ENCODE measurements around the gene ATP8B3. TPM values are rescaled to one million over a fixed set of nuclear protein-coding genes. Genes with fewer than 3 reads are reported as not detected.

ATP8B3 gene
- total and polyA plus RNA-seq, 10 of the 15 experiments (the other 5 are each of a cell fraction or from before 2014, with no cell fraction given): 0.13 to 1.7 (median 0.52) TPM

DNA sequence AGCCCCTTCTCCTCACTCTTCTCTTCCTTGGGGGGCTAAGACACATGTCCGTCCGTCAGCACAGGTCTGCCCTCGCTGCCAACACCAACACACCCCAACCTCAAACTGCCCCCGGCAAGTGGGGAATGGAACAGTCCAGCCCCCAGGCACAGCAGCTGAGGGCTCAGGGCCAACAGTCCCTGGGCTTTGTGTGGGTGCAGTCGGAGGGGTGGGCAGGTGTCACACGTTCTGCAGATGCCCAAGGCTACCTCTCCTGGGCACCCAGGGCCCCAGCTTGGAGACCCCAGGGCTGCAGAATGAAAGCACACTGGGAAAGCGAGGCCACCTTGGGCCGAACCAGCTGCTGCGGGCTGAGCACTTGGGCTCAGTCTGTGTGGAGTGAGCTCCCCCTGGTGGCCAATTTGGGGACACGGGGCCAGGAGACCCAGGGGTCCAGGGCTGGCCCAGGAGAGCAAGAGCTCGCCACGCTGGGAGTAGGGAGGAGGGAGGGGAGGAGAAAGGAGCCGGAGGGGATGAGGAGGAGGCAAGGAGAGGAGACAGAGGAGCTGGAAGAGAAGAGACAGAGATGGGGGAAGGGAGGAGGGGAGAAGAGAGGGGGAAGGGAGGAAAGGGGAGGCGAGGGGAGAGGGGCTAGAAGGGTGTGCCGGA, 14.0 kb upstream of the ATP8B3 start:
- Histone ChIP-seq H3K4me1 (ENCODE audit: control insufficient read depth, insufficient read depth, low read length) (no peaks in the 10 kb centered on the region), H3K27me3 (replicated peaks in 1 of 2; ENCODE audit: control insufficient read depth in 2 of 2, insufficient read depth in 2 of 2, low read length in 1 of 2) (no peaks in the 10 kb centered on the region), H2AFZ (ENCODE audit: control insufficient read depth, low read depth, low read length) (no peak overlapping the region), H3K79me2 (ENCODE audit: control insufficient read depth, insufficient read depth, low read length) (no peaks in the 10 kb centered on the region; the same call in 1 of the 2 replicates), H4K20me1 (ENCODE audit: control insufficient read depth, insufficient read depth) (no peaks in the 10 kb centered on the region), H3K4me3 (no peak overlapping the region), H3K4me2 (ENCODE audit: control insufficient read depth, insufficient read depth) (no peak overlapping the region), H3K9ac (ENCODE audit: control insufficient read depth, insufficient read depth, low read length) (no peak overlapping the region), H3K9me3 (replicated peaks; ENCODE audit: control insufficient read depth, insufficient read depth, low read length) (no peaks in the 10 kb centered on the region), H3K36me3 (ENCODE audit: control insufficient read depth in 2 of 2, insufficient read depth in 2 of 2, low read length in 1 of 2) (peaks cover 2 to 12% of the 10 kb centered on the region in 2 experiments; a peak in 3 of 4 replicates), H3K27ac (ENCODE audit: control insufficient read depth, insufficient read depth) (no peak overlapping the region)
- RAD21 ChIA-PET (ENCODE audit: unreplicated experiment): interaction anchor here (0.7 to 1.1 kb wide), 3 partner anchors 154 to 282 kb away, joined by 3 to 8 read pairs (median 4); no protein-coding TSS in a partner anchor
- POLR2A ChIA-PET: interaction anchor here (0.6 to 0.8 kb wide), 2 partner anchors 12 to 262 kb away, joined by 4 read pairs; no protein-coding TSS in a partner anchor
- ATAC-seq (peak; percentile 96), FAIRE-seq (peak; percentile 49), DNase-seq (ENCODE audit: low read depth, low spot score) (no peak)
- TF ChIP-seq, protein P1, sequence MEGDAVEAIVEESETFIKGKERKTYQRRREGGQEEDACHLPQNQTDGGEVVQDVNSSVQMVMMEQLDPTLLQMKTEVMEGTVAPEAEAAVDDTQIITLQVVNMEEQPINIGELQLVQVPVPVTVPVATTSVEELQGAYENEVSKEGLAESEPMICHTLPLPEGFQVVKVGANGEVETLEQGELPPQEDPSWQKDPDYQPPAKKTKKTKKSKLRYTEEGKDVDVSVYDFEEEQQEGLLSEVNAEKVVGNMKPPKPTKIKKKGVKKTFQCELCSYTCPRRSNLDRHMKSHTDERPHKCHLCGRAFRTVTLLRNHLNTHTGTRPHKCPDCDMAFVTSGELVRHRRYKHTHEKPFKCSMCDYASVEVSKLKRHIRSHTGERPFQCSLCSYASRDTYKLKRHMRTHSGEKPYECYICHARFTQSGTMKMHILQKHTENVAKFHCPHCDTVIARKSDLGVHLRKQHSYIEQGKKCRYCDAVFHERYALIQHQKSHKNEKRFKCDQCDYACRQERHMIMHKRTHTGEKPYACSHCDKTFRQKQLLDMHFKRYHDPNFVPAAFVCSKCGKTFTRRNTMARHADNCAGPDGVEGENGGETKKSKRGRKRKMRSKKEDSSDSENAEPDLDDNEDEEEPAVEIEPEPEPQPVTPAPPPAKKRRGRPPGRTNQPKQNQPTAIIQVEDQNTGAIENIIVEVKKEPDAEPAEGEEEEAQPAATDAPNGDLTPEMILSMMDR (IDR thresholded peaks at IDR 0.05 in 2 of 3, conservative IDR thresholded peaks at IDR 0.05 in 1 of 3; ENCODE audit: control insufficient read depth in 2 of 3, extremely low read depth in 1 of 3, insufficient read depth in 1 of 3, low read depth in 3 of 3, low read length in 3 of 3): peak; percentile 85 to 94 (median 92)
- TF ChIP-seq, protein P2, sequence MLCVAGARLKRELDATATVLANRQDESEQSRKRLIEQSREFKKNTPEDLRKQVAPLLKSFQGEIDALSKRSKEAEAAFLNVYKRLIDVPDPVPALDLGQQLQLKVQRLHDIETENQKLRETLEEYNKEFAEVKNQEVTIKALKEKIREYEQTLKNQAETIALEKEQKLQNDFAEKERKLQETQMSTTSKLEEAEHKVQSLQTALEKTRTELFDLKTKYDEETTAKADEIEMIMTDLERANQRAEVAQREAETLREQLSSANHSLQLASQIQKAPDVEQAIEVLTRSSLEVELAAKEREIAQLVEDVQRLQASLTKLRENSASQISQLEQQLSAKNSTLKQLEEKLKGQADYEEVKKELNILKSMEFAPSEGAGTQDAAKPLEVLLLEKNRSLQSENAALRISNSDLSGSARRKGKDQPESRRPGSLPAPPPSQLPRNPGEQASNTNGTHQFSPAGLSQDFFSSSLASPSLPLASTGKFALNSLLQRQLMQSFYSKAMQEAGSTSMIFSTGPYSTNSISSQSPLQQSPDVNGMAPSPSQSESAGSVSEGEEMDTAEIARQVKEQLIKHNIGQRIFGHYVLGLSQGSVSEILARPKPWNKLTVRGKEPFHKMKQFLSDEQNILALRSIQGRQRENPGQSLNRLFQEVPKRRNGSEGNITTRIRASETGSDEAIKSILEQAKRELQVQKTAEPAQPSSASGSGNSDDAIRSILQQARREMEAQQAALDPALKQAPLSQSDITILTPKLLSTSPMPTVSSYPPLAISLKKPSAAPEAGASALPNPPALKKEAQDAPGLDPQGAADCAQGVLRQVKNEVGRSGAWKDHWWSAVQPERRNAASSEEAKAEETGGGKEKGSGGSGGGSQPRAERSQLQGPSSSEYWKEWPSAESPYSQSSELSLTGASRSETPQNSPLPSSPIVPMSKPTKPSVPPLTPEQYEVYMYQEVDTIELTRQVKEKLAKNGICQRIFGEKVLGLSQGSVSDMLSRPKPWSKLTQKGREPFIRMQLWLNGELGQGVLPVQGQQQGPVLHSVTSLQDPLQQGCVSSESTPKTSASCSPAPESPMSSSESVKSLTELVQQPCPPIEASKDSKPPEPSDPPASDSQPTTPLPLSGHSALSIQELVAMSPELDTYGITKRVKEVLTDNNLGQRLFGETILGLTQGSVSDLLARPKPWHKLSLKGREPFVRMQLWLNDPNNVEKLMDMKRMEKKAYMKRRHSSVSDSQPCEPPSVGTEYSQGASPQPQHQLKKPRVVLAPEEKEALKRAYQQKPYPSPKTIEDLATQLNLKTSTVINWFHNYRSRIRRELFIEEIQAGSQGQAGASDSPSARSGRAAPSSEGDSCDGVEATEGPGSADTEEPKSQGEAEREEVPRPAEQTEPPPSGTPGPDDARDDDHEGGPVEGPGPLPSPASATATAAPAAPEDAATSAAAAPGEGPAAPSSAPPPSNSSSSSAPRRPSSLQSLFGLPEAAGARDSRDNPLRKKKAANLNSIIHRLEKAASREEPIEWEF (IDR thresholded peaks at IDR 0.05; ENCODE audit: insufficient replicate concordance, low read depth, low read length): no peak
- TF ChIP-seq SMC3 (IDR thresholded peaks at IDR 0.05; ENCODE audit: borderline replicate concordance, low read length) (peak; percentile 55), TCF12 (IDR thresholded peaks at IDR 0.05; ENCODE audit: low read depth, low read length) (0 out of 2 replicates have a peak, but pooled peaks have one; percentile 33), YY1 (IDR thresholded peaks at IDR 0.05; ENCODE audit: low read depth, low read length) (peak; percentile 39; the same call in 1 of the 2 replicates), RAD21 (IDR thresholded peaks at IDR 0.05; ENCODE audit: insufficient read depth, low read depth, low read length) (peak; percentile 62), TCF7 (IDR thresholded peaks at IDR 0.05; ENCODE audit: borderline replicate concordance) (no peak), HDGF (IDR thresholded peaks at IDR 0.05) (peak; percentile 91; the same call in 1 of the 2 replicates), BHLHE40 (IDR thresholded peaks at IDR 0.05; ENCODE audit: borderline replicate concordance in 1 of 2, low read depth in 2 of 2, low read length in 1 of 2) (0 out of 4 replicates have a peak, but pooled peaks of 1 of the 2 experiments have one; percentile 15)
- WGBS (ENCODE audit: insufficient coverage, insufficient replicate concordance, low lambda C conversion rate, missing lambda C conversion rate): 49% methylated on average over 13 of the region's 15 CpGs
- BruUV-seq (replicated peaks): no TSS peak
- CTCF ChIA-PET: interaction anchor here (0.5 to 2.4 kb wide), 32 partner anchors 9 to 417 kb away, joined by 3 to 27 read pairs (median 4); partner anchors contain the start of gene ABHD17A
- intact Hi-C loops (cut with micrococcal nuclease; ENCODE audit: unreplicated experiment) (no loop called here), in situ Hi-C loops (cut with MboI) (no loop called here)
- SMC1A ChIA-PET (ENCODE audit: uncharacterized antibody, unreplicated experiment): interaction anchor here (0.9 to 1.3 kb wide), 3 partner anchors 28 to 280 kb away, joined by 3 to 8 read pairs (median 3); no protein-coding TSS in a partner anchor

Measured in GM12878 (cell line).